OCI-LY3 (cell line): Measurements from ENCODE around the gene LNX1.

Source experiments
- H2AFZ ChIP-seq: fragments of 200-600, 300-600 bp; shearing (Covaris generic); 2 replicates; pipeline ENCODE4 v1.6.0; 2014; ENCODE audit warnings: antibody characterized with exemption, low read depth, low read length
- H3K27ac ChIP-seq: fragments of 200-600, 300-600 bp; sonication (generic); 2 replicates; pipeline ENCODE4 v1.5.1; 2014; ENCODE audit warnings: mild to moderate bottlenecking, low read length, moderate library complexity, mixed read lengths
- H3K27me3 ChIP-seq: fragments of 200-600, 300-600 bp; sonication (generic); 2 replicates; pipeline ENCODE4 v1.6.1; 2014; ENCODE audit warnings: low read depth, low read length, mixed read lengths
- H3K36me3 ChIP-seq: fragments of 200-600, 300-600 bp; sonication (generic); replicated peaks from 2 replicates; pipeline ENCODE3; 2014; ENCODE audit warnings: low read depth, low read length, mixed read lengths
- H3K4me1 ChIP-seq: fragments of 300-600, 200-600 bp; sonication (generic); 2 replicates; pipeline ENCODE4 v1.6.1; 2014; ENCODE audit warnings: low read length, mixed read lengths
- H3K4me2 ChIP-seq: fragments of 200-600, 300-600 bp; sonication (generic); 2 replicates; pipeline ENCODE4 v1.6.1; 2014; ENCODE audit warnings: low read length, mixed read lengths
- H3K4me3 ChIP-seq: fragments of 300-600, 200-600 bp; sonication (generic); 2 replicates; pipeline ENCODE4 v1.5.1; 2014; ENCODE audit warnings: antibody characterized with exemption, mild to moderate bottlenecking, low read length, moderate library complexity
- H3K79me2 ChIP-seq: fragments of 300-600, 200-600 bp; shearing (Covaris generic); 2 replicates; pipeline ENCODE4 v1.6.1; 2014; ENCODE audit warnings: mild to moderate bottlenecking, low read length, mixed read lengths
- H3K9ac ChIP-seq: fragments of 300-600, 200-600 bp; shearing (Covaris generic); 2 replicates; pipeline ENCODE4 v1.6.0; 2014; ENCODE audit warnings: mild to moderate bottlenecking, low read length, moderate library complexity
- H3K9me3 ChIP-seq: fragments of 200-600, 300-600 bp; shearing (Covaris generic); 2 replicates; pipeline ENCODE4 v1.6.1; 2014; ENCODE audit warnings: low read length, mixed read lengths; ENCODE audit not compliant: insufficient read depth
- H4K20me1 ChIP-seq: fragments of 200-600, 300-600 bp; sonication (generic); 2 replicates; pipeline ENCODE4 v1.6.1; 2016; ENCODE audit warnings: low read length, mixed read lengths; ENCODE audit not compliant: insufficient read depth
- CTCF ChIP-seq: fragments of 200-600, 300-600 bp; sonication (generic); IDR thresholded peaks from 2 replicates; pipeline ENCODE4 v1.5.1; 2014; ENCODE audit warnings: antibody characterized with exemption, low read length, low read depth
- EZH2phosphoT487 ChIP-seq: fragments of 200-600 bp; shearing (Covaris generic); IDR thresholded peaks from 2 replicates; pipeline ENCODE4 v1.6.1; 2018; ENCODE audit warnings: antibody characterized with exemption, mixed run types, low read depth

LNX1 gene

GRCh38 chr4:53576676-53577372, 14.5 kb downstream of the LNX1 start:
- H3K27ac ChIP-seq: no peak overlapping the region
- H3K79me2 ChIP-seq: no peaks in the 10 kb centered on the region
- H3K4me2 ChIP-seq: no peak overlapping the region
- no peak for TF ChIP-seq CTCF
- no peak for TF ChIP-seq EZH2phosphoT487
- no peaks in the 10 kb centered on the region for H3K27me3 ChIP-seq
- H3K36me3 ChIP-seq: no peaks in the 10 kb centered on the region
- no peaks in the 10 kb centered on the region for H3K4me1 ChIP-seq
- no peak overlapping the region for H3K4me3 ChIP-seq
- H2AFZ ChIP-seq: no peak overlapping the region
- no peaks in the 10 kb centered on the region for H4K20me1 ChIP-seq
- no peaks in the 10 kb centered on the region for H3K9me3 ChIP-seq
- no peak overlapping the region for H3K9ac ChIP-seq

DNA sequence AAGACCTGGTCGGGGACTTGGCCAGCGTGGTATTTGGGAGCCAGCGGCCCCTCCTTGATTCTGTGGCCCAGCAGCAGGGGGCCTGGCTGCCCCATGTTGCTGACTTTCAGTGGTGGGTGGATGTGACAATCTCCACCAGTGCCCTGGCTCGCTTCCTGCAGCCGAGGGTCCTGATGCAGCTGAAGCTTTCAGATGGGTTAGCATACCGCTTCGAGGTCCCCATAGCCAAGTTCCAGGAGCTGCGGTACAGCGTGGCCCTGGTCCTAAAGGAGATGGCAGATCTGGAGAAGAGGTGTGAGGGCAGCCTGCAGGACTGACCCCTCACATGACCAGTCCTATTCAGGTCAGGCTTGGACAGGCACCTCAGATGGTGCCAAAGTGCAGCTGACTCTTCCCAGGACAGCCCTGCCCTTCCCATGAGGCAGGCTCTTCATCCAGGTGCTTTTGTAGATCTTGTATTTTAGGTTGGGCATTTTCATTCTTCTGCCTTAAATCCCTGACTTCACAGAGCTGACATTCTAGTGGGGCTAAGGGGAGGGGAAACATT, 15.1 kb downstream of the LNX1 start:
- Histone ChIP-seq H3K27ac (no peak overlapping the region), H3K36me3 (no peaks in the 10 kb centered on the region), H4K20me1 (no peaks in the 10 kb centered on the region), H2AFZ (no peak overlapping the region), H3K9me3 (no peaks in the 10 kb centered on the region), H3K79me2 (no peaks in the 10 kb centered on the region), H3K4me2 (no peak overlapping the region), H3K4me1 (no peaks in the 10 kb centered on the region), H3K4me3 (no peak overlapping the region), H3K9ac (no peak overlapping the region), H3K27me3 (no peaks in the 10 kb centered on the region)
- TF ChIP-seq CTCF (no peak), EZH2phosphoT487 (no peak)

GRCh38 chr4:53575552-53575951, 15.7 kb downstream of the LNX1 start:
- Histone ChIP-seq H3K36me3 (no peaks in the 10 kb centered on the region), H2AFZ (no peak overlapping the region), H3K9ac (no peak overlapping the region), H3K27ac (no peak overlapping the region), H3K9me3 (no peaks in the 10 kb centered on the region), H3K4me3 (no peak overlapping the region), H3K4me2 (no peak overlapping the region), H3K27me3 (no peaks in the 10 kb centered on the region), H3K4me1 (no peaks in the 10 kb centered on the region), H3K79me2 (no peaks in the 10 kb centered on the region), H4K20me1 (no peaks in the 10 kb centered on the region)
- TF ChIP-seq CTCF (no peak), EZH2phosphoT487 (no peak)

DNA sequence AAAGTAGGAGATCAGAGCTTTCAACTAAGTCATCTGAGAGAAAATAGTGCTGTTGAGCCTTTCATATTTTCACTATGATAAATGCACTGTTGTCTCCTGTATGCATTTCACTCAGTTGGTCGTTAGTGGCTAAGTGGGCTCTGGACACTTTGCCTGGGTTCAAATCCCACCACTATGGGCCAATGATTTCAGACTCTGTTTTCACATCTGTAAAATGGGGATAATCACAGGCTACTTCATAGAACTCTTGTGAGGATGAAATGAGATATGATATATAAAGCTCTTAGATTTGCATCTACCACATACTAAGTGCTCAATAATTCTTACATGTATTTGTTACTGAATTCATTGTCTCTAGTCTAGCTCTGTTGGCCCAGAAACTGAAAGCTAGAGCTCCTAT, 16.8 kb downstream of the LNX1 start:
- no peak for TF ChIP-seq EZH2phosphoT487
- no peak for TF ChIP-seq CTCF
- H4K20me1 ChIP-seq: no peaks in the 10 kb centered on the region
- no peak overlapping the region for H2AFZ ChIP-seq
- no peaks in the 10 kb centered on the region for H3K79me2 ChIP-seq
- no peaks in the 10 kb centered on the region for H3K4me1 ChIP-seq
- H3K4me3 ChIP-seq: no peak overlapping the region
- no peaks in the 10 kb centered on the region for H3K9me3 ChIP-seq
- no peaks in the 10 kb centered on the region for H3K27me3 ChIP-seq
- no peak overlapping the region for H3K27ac ChIP-seq
- H3K9ac ChIP-seq: no peak overlapping the region
- no peak overlapping the region for H3K4me2 ChIP-seq
- H3K36me3 ChIP-seq: no peaks in the 10 kb centered on the region
